Loucy (cell line): ENCODE results near the gene LYPLAL1.

ENCODE experiments used
- H2AFZ ChIP-seq: fragments of 200-600 bp; sonication (generic); 2 replicates; pipeline ENCODE4 v1.6.0; 2016; ENCODE audit warnings: antibody characterized with exemption, mild to moderate bottlenecking, low read length, moderate library complexity
- H3F3A ChIP-seq: fragments of 200-600 bp; 2 replicates; pipeline ENCODE4 v1.6.0; 2016; ENCODE audit warnings: antibody characterized with exemption, low read depth, mild to moderate bottlenecking
- H3K27me3 ChIP-seq: fragments of 200-600 bp; sonication (generic); 2 replicates; pipeline ENCODE4 v1.6.1; 2014; ENCODE audit warnings: low read length, mild to moderate bottlenecking; ENCODE audit not compliant: insufficient read depth, poor library complexity, severe bottlenecking
- H3K36me3 ChIP-seq: fragments of 200-600 bp; sonication (generic); 2 replicates; pipeline ENCODE4 v1.6.1; 2016; ENCODE audit warnings: low read length; ENCODE audit not compliant: insufficient read depth
- H3K4me1 ChIP-seq: fragments of 200-600 bp; sonication (generic); 2 replicates; pipeline ENCODE4 v1.5.1; 2014; ENCODE audit warnings: low read length, mild to moderate bottlenecking; ENCODE audit not compliant: insufficient read depth, poor library complexity, severe bottlenecking
- H3K4me2 ChIP-seq: fragments of 200-600 bp; sonication (generic); 2 replicates; pipeline ENCODE4 v1.6.0; 2014; ENCODE audit warnings: antibody characterized with exemption, low read length, low read depth, mild to moderate bottlenecking; ENCODE audit not compliant: poor library complexity, severe bottlenecking
- H3K4me3 ChIP-seq: fragments of 200-600 bp; sonication (generic); 2 replicates; pipeline ENCODE4 v1.5.1; 2014; ENCODE audit warnings: low read length, mild to moderate bottlenecking, mixed read lengths; ENCODE audit not compliant: poor library complexity, severe bottlenecking
- H3K79me2 ChIP-seq: fragments of 200-600 bp; sonication (generic); 2 replicates; pipeline ENCODE4 v1.6.1; 2014; ENCODE audit warnings: low read length; ENCODE audit not compliant: insufficient read depth
- H3K9ac ChIP-seq: fragments of 200-600 bp; sonication (generic); 2 replicates; pipeline ENCODE4 v1.6.0; 2014; ENCODE audit warnings: mild to moderate bottlenecking, low read depth, low read length, moderate library complexity; ENCODE audit not compliant: poor library complexity, severe bottlenecking
- H3K9me2 ChIP-seq: fragments of 200-600 bp; sonication (generic); replicated peaks from 2 replicates; pipeline ENCODE4 v1.6.1; 2016; ENCODE audit warnings: low read depth, low read length, mixed read lengths
- H3K9me3 ChIP-seq: fragments of 200-600 bp; sonication (generic); 2 replicates; pipeline ENCODE4 v1.6.1; 2014; ENCODE audit warnings: mild to moderate bottlenecking, antibody characterized with exemption, low read length, low read depth; ENCODE audit not compliant: insufficient read depth
- H4K20me1 ChIP-seq: fragments of 200-600 bp; sonication (generic); 2 replicates; pipeline ENCODE4 v1.6.0; 2014; ENCODE audit warnings: antibody characterized with exemption, low read length, mild to moderate bottlenecking; ENCODE audit not compliant: insufficient read depth, poor library complexity, severe bottlenecking
- EZH2phosphoT487 ChIP-seq: fragments of 200-600 bp; IDR thresholded peaks from 2 replicates; pipeline ENCODE4 v1.6.1; 2018; ENCODE audit warnings: antibody characterized with exemption, mild to moderate bottlenecking, moderate library complexity, borderline replicate concordance
- TF ChIP-seq, protein P1 (sequence below): fragments of 200-600 bp; sonication (generic); conservative IDR thresholded peaks from 2 replicates; pipeline ENCODE4 v1.5.1; 2014; ENCODE audit warnings: mild to moderate bottlenecking, antibody characterized with exemption, low read length

Gene LYPLAL1

GRCh38 chr1:219126377-219126776 is 47.3 kb upstream of the LYPLAL1 start:
- Histone ChIP-seq H3K9ac (no peak overlapping the region), H3K9me2 (no peaks in the 10 kb centered on the region), H4K20me1 (no peaks in the 10 kb centered on the region), H3K27me3 (no peaks in the 10 kb centered on the region), H3K9me3 (no peaks in the 10 kb centered on the region), H3K4me2 (no peak overlapping the region), H3K36me3 (no peaks in the 10 kb centered on the region), H2AFZ (no peak overlapping the region), H3K79me2 (no peaks in the 10 kb centered on the region), H3F3A (no peaks in the 10 kb centered on the region), H3K4me1 (no peaks in the 10 kb centered on the region), H3K4me3 (no peak overlapping the region)
- TF ChIP-seq EZH2phosphoT487 = no peak
- TF ChIP-seq, protein P1, sequence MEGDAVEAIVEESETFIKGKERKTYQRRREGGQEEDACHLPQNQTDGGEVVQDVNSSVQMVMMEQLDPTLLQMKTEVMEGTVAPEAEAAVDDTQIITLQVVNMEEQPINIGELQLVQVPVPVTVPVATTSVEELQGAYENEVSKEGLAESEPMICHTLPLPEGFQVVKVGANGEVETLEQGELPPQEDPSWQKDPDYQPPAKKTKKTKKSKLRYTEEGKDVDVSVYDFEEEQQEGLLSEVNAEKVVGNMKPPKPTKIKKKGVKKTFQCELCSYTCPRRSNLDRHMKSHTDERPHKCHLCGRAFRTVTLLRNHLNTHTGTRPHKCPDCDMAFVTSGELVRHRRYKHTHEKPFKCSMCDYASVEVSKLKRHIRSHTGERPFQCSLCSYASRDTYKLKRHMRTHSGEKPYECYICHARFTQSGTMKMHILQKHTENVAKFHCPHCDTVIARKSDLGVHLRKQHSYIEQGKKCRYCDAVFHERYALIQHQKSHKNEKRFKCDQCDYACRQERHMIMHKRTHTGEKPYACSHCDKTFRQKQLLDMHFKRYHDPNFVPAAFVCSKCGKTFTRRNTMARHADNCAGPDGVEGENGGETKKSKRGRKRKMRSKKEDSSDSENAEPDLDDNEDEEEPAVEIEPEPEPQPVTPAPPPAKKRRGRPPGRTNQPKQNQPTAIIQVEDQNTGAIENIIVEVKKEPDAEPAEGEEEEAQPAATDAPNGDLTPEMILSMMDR = no peak

DNA sequence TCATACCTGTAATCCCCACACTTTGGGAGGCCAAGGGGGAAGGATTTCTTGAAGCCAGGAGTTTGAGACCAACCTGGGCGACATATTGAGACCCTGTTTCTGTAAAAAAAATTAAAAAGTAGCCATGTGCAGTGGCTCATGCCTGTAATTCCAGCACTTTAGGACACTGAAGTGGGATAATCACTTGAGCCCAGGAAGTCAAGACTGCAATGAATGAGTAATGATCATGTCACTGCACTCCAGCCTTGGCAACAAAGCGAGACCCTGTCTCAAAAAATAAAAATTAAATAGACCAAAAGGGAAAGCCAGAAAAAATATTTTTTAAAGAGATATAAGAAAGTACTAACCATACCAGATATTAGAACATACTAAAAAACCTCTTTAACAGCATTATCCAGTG is 44.7 kb upstream of the LYPLAL1 start:
- Histone ChIP-seq H3F3A (no peaks in the 10 kb centered on the region), H3K79me2 (no peaks in the 10 kb centered on the region), H3K36me3 (no peaks in the 10 kb centered on the region), H3K9me3 (no peaks in the 10 kb centered on the region), H3K27me3 (no peaks in the 10 kb centered on the region), H3K9me2 (no peaks in the 10 kb centered on the region), H3K4me1 (no peaks in the 10 kb centered on the region), H4K20me1 (no peaks in the 10 kb centered on the region), H3K9ac (no peak overlapping the region), H2AFZ (no peak overlapping the region), H3K4me3 (no peak overlapping the region), H3K4me2 (no peak overlapping the region)
- TF ChIP-seq, protein P1 = no peak
- TF ChIP-seq EZH2phosphoT487 = no peak

GRCh38 chr1:219130366-219130935 is 43.2 kb upstream of the LYPLAL1 start:
- H2AFZ ChIP-seq = no peak overlapping the region
- no peaks in the 10 kb centered on the region for H3K27me3 ChIP-seq
- no peaks in the 10 kb centered on the region for H3K79me2 ChIP-seq
- H3K9ac ChIP-seq = no peak overlapping the region
- no peaks in the 10 kb centered on the region for H3F3A ChIP-seq
- H3K4me2 ChIP-seq = no peak overlapping the region
- no peaks in the 10 kb centered on the region for H3K4me1 ChIP-seq
- no peaks in the 10 kb centered on the region for H3K9me3 ChIP-seq
- H3K36me3 ChIP-seq = no peaks in the 10 kb centered on the region
- H4K20me1 ChIP-seq = no peaks in the 10 kb centered on the region
- H3K4me3 ChIP-seq = no peak overlapping the region
- H3K9me2 ChIP-seq = no peaks in the 10 kb centered on the region
- TF ChIP-seq EZH2phosphoT487 = no peak
- TF ChIP-seq, protein P1 = no peak
